Lower leg skin (tissue), 4 donors: ENCODE measurements around the gene PROM2. TPM values are rescaled to one million over a fixed set of nuclear protein-coding genes. Genes with fewer than 3 reads are reported as not detected.
A peak's percentile ranks its signal among the peaks of the same experiment; 100 is the strongest.

Experiments used
- DNase-seq, 2 donors: peaks; one replicate each; pipeline ENCODE4 v3.0.0-alpha.2; 2019; ENCODE audit warnings: low spot score in 2 of 2
- H3K4me3 ChIP-seq: fragments of 200-600 bp; sonication (generic); 2 replicates; pipeline ENCODE4 v1.5.1; 2017; ENCODE audit warnings: mild to moderate bottlenecking, low read depth; ENCODE audit not compliant: poor library complexity, severe bottlenecking
- POLR2A ChIP-seq, 2 donors: fragments of 450-650 bp; IDR thresholded peaks; one replicate each; pipeline ENCODE4 v1.6.1; 2016 to 2017; ENCODE audit warnings: antibody characterized with exemption in 2 of 2, mild to moderate bottlenecking in 1 of 2, moderate library complexity in 1 of 2
- WGBS, 2 donors: methylation state at CpG; one replicate each; pipeline ENCODE4 v1.1.5; 2018; 5-methylcytosine and 5-hydroxymethylcytosine counted together
- intact Hi-C: fragments of 100-400 bp; cut with DNase I; formaldehyde crosslinking; loops from one replicate; pipeline ENCODE4 v1.15.0; 2023; ENCODE audit warnings: low total_unique reads
- total RNA-seq, 4 donors: library from RNA; depleted of rRNA; stranded (reverse); fragments of >200 nt; gene quantifications; one replicate each; pipeline ENCODE4 v1.1.0, GENCODE V29; 2016
- TF ChIP-seq, protein P1 (sequence below), 3 donors: fragments of 450-650 bp; IDR thresholded peaks; one replicate each; pipeline ENCODE4 v1.5.1; 2016; ENCODE audit warnings: antibody characterized with exemption in 3 of 3, mild to moderate bottlenecking in 3 of 3, moderate library complexity in 2 of 3

Gene PROM2
- total RNA-seq, 4 donors from 2014 or later = 87.0 to 272 (median 98.0) TPM

DNA sequence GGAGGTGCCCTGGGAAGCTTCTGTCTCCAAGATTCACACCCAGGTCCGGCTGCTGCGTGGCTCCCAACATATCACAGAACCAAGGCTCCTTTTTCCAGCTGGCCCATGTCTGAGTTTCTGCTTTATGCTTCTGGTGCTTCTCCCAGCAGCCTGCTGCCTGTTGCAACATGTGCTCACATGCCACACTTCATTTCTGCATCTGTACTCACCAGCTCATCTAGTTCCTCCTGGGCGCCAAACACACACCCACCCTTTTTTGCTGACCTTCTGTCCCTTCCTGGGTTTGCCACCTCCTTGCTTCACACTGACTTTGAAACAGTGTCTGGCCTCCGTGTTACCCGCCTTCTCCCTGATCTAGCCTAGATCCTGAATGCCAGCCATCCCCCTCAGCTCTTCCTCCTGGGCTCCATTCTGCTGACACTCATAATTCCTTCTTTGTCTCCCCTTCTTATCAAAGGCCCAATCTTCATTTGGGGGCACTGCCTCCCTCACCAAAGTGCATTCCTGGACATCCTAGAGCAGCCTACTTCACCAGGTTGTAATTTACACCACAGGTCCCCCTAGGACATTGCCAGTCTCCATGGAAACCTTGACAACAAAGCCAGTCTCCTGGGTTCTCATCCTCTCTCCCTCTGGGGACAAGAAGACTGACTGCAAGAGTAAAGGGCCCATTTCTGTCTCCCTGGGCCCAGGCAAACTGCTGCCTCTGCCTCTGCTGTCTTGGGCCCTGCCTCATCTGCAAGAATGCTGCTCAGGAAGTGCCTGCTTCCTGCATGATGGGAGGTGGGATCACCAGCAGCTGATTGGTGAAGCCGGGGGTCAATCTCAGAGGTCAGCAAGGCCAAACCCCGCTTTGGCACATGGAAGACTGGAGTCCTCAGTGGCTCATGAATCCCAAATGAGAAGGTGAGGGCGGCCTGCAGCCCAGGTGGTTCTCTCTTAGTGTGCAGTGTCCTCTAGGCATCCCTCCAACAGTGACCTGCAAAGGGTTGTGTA, 13.9 kb upstream of the PROM2 start:
- TF ChIP-seq, protein P1, sequence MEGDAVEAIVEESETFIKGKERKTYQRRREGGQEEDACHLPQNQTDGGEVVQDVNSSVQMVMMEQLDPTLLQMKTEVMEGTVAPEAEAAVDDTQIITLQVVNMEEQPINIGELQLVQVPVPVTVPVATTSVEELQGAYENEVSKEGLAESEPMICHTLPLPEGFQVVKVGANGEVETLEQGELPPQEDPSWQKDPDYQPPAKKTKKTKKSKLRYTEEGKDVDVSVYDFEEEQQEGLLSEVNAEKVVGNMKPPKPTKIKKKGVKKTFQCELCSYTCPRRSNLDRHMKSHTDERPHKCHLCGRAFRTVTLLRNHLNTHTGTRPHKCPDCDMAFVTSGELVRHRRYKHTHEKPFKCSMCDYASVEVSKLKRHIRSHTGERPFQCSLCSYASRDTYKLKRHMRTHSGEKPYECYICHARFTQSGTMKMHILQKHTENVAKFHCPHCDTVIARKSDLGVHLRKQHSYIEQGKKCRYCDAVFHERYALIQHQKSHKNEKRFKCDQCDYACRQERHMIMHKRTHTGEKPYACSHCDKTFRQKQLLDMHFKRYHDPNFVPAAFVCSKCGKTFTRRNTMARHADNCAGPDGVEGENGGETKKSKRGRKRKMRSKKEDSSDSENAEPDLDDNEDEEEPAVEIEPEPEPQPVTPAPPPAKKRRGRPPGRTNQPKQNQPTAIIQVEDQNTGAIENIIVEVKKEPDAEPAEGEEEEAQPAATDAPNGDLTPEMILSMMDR (IDR thresholded peaks at IDR 0.05) = no peak
- TF ChIP-seq POLR2A (IDR thresholded peaks at IDR 0.05) = no peak
- peak in 1 of 2 donors; percentile 78 for DNase-seq
- 59 to 62% methylated on average over 8 of the region's 8 CpGs for WGBS, 2 donors
- intact Hi-C loops = no loop called here
- H3K4me3 ChIP-seq = no peak overlapping the region

DNA sequence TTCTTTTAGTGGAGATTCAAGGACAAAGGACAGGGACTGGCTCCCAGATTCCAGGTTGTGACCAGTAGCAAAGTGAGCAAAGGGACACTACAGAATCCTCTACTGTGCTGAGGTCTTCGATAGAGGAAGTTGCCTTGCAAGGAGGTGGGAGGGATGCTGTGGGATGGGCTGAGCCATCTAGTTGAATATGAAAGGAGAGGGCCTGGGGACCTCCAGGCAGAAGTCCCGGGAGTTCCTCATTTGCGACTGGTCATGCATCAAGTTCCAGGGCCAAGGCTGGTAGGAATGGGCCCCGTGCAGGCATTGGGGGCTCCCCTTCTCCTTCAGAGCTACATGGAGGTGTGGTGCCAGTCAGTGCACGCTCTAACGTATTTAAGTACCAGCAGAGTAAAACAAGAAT, 12.6 kb upstream of the PROM2 start:
- WGBS, 2 donors = 77 to 79% methylated on average over 6 of the region's 6 CpGs
- no peak overlapping the region for H3K4me3 ChIP-seq
- TF ChIP-seq, protein P1 (IDR thresholded peaks at IDR 0.05) = no peak
- TF ChIP-seq POLR2A (IDR thresholded peaks at IDR 0.05) = no peak
- DNase-seq = no peak
- intact Hi-C loops = no loop called here

DNA sequence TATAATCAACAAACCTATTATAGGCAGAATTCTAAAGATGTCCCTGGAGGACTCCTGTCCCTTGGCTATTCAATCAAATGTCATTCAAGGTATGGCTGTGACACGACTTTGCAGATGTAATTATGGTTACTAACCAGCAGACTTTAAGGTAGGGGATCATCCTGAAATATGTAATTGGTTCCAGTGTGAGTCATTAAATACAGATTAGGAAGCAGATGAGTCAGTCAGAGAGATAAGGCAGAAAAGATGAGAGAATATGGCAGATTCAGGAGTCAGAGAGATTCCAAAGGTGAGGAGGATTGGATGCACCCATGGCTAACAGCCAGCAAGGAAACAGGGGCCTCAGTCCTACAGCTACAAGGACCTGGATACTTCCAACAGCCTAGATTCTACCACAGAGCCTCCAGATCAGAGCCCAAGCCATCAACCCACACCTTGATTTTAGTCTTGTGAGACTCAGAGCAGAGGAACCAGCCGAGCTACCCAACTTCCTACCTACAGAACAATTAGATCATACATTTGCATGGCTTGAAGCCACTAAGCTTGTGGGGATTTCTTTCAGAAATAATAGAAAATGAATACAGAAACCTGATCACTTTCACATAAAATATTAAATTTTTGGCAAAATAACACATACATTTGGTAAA, 11.2 kb upstream of the PROM2 start:
- no peak overlapping the region for H3K4me3 ChIP-seq
- no peak for DNase-seq
- no peak for TF ChIP-seq POLR2A (IDR thresholded peaks at IDR 0.05)
- TF ChIP-seq, protein P1 (IDR thresholded peaks at IDR 0.05) = no peak
- 52 to 53% methylated on average over 2 of the region's 2 CpGs for WGBS, 2 donors
- intact Hi-C loops = no loop called here

DNA sequence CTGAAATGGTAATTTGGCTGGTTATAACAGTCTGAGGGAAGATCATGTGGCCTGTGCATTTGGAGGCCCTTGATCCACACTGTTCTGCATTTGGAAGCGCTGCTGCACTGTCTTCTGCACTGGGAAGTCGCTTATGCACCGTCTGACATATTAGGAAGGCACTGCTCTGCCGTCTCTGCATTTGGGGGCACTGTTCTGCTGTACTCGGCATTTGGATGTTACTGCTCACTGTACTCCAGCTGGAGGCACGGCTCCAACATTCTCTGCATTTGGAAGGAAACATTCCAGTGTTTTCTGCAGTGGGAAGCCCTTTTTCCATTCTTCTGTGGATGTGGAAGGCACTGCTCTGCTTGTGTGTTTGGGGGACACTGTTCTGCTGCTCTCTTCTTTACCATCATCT, 9.6 kb upstream of the PROM2 start:
- H3K4me3 ChIP-seq = no peak overlapping the region
- intact Hi-C loops = no loop called here
- DNase-seq = peak in 1 of 2 donors; percentile 8
- 54 to 68% methylated on average over 6 of the region's 6 CpGs for WGBS, 2 donors
- TF ChIP-seq, protein P1 (IDR thresholded peaks at IDR 0.05) = no peak
- no peak for TF ChIP-seq POLR2A (IDR thresholded peaks at IDR 0.05)

DNA sequence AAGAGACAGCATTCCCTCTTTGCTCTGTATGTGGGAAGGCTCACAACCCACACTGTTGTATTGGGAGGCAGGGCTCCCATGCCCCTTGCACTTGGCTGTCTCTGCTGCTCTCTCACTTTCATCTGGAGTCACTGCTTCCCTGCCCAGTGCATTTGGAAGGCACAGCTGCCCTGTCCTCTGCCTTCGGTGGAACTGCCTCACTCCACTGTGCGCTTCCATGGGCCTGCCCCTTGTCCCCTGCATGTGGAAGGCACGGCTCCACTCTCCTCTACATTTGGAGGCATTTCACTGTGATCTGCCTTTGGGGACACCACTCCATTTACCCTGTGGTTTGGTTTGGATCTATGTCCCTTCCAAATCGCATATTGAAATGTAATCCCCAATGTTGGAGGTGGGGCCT, 9.1 kb upstream of the PROM2 start:
- H3K4me3 ChIP-seq = no peak overlapping the region
- 83 to 84% methylated on average over 4 of the region's 4 CpGs for WGBS, 2 donors
- TF ChIP-seq POLR2A (IDR thresholded peaks at IDR 0.05) = no peak
- TF ChIP-seq, protein P1 (IDR thresholded peaks at IDR 0.05) = no peak
- intact Hi-C loops = no loop called here
- DNase-seq = peak; percentile 5 to 42
